GM08714 (cell line): ENCODE data around the gene VTI1A.

Source experiments
- H3K4me3 ChIP-seq: fragments of 200-500 bp; sonication (Bioruptor generic); 2 replicates; pipeline ENCODE4 v1.5.1; 2014; ENCODE audit warnings: mild to moderate bottlenecking, low read length, inconsistent platforms
- ZNF274 ChIP-seq: IDR thresholded peaks from 2 replicates; pipeline ENCODE4 v1.6.1; 2012; ENCODE audit warnings: mild to moderate bottlenecking, low read depth, low read length

VTI1A gene

DNA sequence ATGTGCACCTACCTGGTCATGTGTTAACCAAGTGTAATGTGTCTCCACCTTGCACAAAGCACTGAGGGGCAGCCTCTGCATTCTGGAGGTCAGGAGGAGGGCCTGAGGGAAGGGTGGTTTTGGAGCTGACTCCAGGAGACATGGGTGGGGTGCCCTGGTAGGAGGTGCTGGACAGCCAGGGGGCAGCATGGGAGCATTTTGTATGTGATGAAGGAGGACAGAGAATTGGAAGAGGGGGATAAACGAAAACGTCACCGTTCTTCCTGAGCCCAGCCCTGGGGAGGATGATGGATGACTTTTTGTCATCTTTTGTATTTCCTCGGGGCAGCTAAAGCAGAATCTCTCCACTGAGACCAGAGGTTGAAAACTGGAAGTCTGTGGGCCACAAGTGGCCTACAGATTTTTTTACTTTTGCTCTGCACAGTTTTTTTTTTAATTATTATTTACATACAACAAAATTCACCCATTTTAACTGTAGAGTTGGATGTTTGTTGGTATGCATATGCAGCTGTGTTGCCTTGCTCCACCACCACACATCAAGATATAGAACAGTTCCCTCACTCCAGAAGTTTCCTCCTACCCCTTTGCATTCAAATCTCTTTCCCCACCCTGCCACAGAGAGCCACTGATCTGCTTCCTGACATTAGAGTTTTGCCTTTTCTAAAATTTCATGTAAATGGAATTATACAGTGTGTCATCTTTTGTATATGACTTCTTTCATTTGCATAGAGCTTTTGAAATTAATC is 242.5 kb downstream of the VTI1A start:
- no peak overlapping the region for H3K4me3 ChIP-seq
- TF ChIP-seq ZNF274, result no peak

GRCh38 chr10:112695539-112695938 is 248.5 kb downstream of the VTI1A start:
- H3K4me3 ChIP-seq, result no peak overlapping the region
- no peak for TF ChIP-seq ZNF274

DNA sequence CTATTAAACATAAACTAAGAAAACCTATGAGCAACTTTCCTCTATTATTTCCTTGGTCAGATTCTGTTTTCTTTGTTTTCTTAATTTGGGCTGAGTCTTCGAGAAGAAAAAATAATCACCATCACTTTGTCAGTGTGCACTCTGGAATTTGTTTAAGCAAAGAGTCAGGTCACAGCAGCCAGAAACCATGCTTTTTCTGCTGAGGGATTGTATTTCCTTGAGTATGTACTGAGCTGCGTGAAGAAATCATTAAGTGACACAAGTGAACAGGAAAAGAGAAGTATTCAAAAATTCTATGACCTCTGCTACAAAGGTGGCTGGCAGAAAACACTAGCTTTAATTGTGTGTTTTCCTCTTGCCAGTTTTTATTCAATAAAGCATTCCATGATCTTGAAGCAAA is 249.6 kb downstream of the VTI1A start:
- no peak for TF ChIP-seq ZNF274
- H3K4me3 ChIP-seq, result no peak overlapping the region

GRCh38 chr10:112698133-112698817 is 251.3 kb downstream of the VTI1A start:
- no peak for TF ChIP-seq ZNF274
- H3K4me3 ChIP-seq, result no peak overlapping the region

- H3K4me3 ChIP-seq, result no peak overlapping the region
- TF ChIP-seq ZNF274, result no peak
Measured at GRCh38 chr10:112698818-112699164, 251.8 kb downstream of the VTI1A start.

DNA sequence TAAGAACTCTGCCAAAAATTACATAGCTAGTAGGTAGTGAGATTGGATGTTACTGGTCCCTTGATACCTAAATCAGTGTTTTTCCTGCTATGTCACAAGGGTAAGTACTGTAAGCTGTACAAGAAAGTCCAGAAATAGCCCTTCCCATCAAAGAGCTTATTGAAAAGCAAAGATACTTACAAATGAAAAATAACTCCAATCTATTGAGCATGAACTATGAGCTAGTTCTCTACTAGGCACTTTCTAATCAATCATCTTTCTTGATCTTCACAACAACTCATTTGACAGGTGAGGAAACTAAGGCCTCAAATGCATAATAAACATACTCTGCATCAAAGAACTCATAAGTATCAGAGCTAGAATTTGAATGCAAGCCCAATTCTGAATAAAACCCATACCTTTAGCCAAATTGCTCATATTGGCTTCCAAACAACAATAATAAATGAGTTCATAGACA is 253.2 kb downstream of the VTI1A start:
- no peak for TF ChIP-seq ZNF274
- no peak overlapping the region for H3K4me3 ChIP-seq

GRCh38 chr10:112701211-112701877 is 254.3 kb downstream of the VTI1A start:
- no peak for TF ChIP-seq ZNF274
- H3K4me3 ChIP-seq, result no peak overlapping the region

DNA sequence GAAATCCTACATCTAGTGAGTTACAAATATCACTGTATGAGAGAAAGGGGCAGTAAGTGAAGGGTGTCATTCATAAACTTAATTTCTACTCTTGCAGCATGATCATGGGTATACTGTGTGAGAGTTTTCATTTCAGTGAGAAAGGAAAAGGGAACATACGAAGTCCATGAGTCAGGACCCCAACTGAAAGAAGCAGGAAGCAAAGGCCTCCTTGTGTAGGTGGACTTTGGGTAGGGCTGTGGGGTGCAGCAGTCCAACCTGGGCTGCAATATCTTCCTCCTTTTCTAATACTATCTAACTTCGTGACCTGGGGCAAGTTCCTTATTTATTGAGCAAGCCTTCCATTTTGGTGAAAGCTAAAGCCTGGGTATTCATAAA is 254.9 kb downstream of the VTI1A start:
- H3K4me3 ChIP-seq, result no peak overlapping the region
- no peak for TF ChIP-seq ZNF274

GRCh38 chr10:112706577-112706976 is 259.6 kb downstream of the VTI1A start:
- no peak for TF ChIP-seq ZNF274

DNA sequence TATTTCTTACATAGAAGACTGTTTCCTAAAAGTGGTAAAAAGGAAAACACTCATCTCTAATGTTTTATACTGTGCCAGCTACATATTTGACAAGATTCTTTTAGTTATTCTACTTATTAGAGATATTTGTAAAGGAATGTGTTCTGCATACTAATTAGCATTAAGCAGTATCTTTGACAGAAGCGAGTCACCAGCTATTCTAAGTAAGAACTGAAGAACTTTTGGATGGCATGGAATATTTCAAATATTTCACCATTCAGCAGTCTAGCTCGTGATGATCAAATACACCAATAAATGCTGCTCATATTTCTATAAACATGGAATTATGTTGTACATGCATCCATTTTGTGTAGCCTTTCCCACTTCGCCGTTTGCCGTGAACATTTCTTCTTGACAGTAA is 261.4 kb downstream of the VTI1A start:
- no peak for TF ChIP-seq ZNF274
- H3K4me3 ChIP-seq, result no peak overlapping the region

More at GRCh38 chr10:112706577-112706976, 259.6 kb downstream of the VTI1A start:
- no peak overlapping the region for H3K4me3 ChIP-seq

- no peak for TF ChIP-seq ZNF274
- no peak overlapping the region for H3K4me3 ChIP-seq
Measured at GRCh38 chr10:112710528-112710927, 263.5 kb downstream of the VTI1A start.

DNA sequence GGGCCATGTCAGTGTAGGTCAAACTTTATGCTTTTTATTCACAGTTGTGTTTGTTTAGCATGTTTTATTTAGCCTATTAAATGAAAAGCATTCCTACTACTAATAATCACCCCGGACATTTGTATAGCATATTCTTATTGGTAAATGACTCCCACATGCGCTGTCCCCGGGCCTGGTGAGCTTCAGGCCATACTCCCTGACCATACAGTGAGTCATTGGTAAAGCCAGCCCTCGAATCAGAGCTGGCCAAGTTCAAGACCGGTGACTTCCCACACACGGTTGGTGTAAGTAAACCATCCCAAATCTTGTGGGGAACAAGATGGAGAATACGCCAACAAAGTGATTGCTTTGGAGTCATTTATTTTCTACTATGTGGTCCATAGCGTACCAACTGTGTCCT is 264.4 kb downstream of the VTI1A start:
- no peak for TF ChIP-seq ZNF274
- no peak overlapping the region for H3K4me3 ChIP-seq

DNA sequence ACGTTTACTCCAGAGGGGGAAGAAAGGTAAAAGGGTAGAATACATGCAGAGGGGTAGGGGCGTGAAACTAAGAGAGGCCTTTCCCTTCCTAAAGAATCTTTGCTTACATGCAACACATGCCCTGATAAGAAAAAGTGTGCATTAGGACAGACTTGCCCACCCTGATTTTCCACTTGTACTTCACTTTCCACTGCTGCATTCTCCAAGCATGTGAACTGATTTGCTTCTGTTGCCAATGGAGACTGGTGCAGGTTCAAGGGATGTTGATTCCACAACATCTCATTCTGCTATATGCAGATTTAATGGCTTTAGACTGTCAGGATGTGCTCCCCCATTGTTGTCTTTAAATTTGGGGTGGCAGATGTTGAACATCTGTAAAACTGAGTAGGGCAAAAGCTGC is 265.5 kb downstream of the VTI1A start:
- no peak for TF ChIP-seq ZNF274
- H3K4me3 ChIP-seq, result no peak overlapping the region

- no peak overlapping the region for H3K4me3 ChIP-seq
- no peak for TF ChIP-seq ZNF274
Measured at GRCh38 chr10:112713411-112713810, 266.4 kb downstream of the VTI1A start.

- no peak for TF ChIP-seq ZNF274
Measured at GRCh38 chr10:112715581-112715980, 268.6 kb downstream of the VTI1A start.

More at GRCh38 chr10:112715581-112715980, 268.6 kb downstream of the VTI1A start:
- H3K4me3 ChIP-seq, result no peak overlapping the region
